Astrocyte (in vitro differentiated cells and primary cell): ENCODE data around the gene L1CAM. TPM values are rescaled to one million over a fixed set of nuclear protein-coding genes. Genes with fewer than 3 reads are reported as not detected.

Source experiments
- DNase-seq: peaks from one replicate; pipeline ENCODE4 v3.0.0-alpha.2; 2010; ENCODE audit warnings: low read depth
- FAIRE-seq: peaks from 2 replicates; lab custom pipeline; 2011; peaks lifted over from hg19 to GRCh38; lab: Jason Lieb, UNC
- H2AFZ ChIP-seq: 2 replicates; pipeline ENCODE4 v1.6.0; 2012; ENCODE audit warnings: low read depth, low read length, inconsistent platforms
- H3K27ac ChIP-seq: 2 replicates; pipeline ENCODE4 v1.5.1; 2011; ENCODE audit warnings: low read depth, low read length, inconsistent platforms
- H3K27me3 ChIP-seq: 2 replicates; pipeline ENCODE4 v1.6.0; 2011; ENCODE audit warnings: low read length, inconsistent platforms; ENCODE audit not compliant: insufficient read depth
- H3K36me3 ChIP-seq: 2 replicates; pipeline ENCODE4 v1.5.1; 2011; ENCODE audit warnings: low read length, inconsistent platforms; ENCODE audit not compliant: insufficient read depth
- H3K4me1 ChIP-seq: 2 replicates; pipeline ENCODE4 v1.5.1; 2011; ENCODE audit warnings: low read length, inconsistent platforms; ENCODE audit not compliant: insufficient read depth
- H3K4me2 ChIP-seq: 2 replicates; pipeline ENCODE4 v1.6.0; 2012; ENCODE audit warnings: low read length, inconsistent platforms
- H3K4me3 ChIP-seq: 2 replicates; pipeline ENCODE4 v1.5.1; 2011; ENCODE audit warnings: low read depth, mild to moderate bottlenecking, low read length, inconsistent platforms; ENCODE audit not compliant: insufficient read depth
- H3K79me2 ChIP-seq: 2 replicates; pipeline ENCODE4 v1.6.0; 2012; ENCODE audit warnings: mild to moderate bottlenecking, low read length, inconsistent platforms; ENCODE audit not compliant: insufficient read depth
- H3K9ac ChIP-seq: 2 replicates; pipeline ENCODE4 v1.6.0; 2012; ENCODE audit warnings: mild to moderate bottlenecking, low read length, inconsistent platforms
- H3K9me3 ChIP-seq: 2 replicates; pipeline ENCODE4 v1.5.1; 2012; ENCODE audit warnings: low read depth, mild to moderate bottlenecking, low read length, inconsistent platforms; ENCODE audit not compliant: insufficient read depth
- H4K20me1 ChIP-seq: 2 replicates; pipeline ENCODE4 v1.6.0; 2012; ENCODE audit warnings: low read length, inconsistent platforms; ENCODE audit not compliant: insufficient read depth
- H3K27ac Mint-ChIP-seq: one replicate; pipeline ENCODE4 v1.8.0; 2021; ENCODE audit warnings: mild to moderate bottlenecking, mixed read lengths; ENCODE audit not compliant: unreplicated experiment
- H3K27me3 Mint-ChIP-seq: one replicate; pipeline ENCODE4 v1.8.0; 2021; ENCODE audit warnings: low read depth, mixed read lengths; ENCODE audit not compliant: unreplicated experiment
- H3K36me3 Mint-ChIP-seq: one replicate; pipeline ENCODE4 v1.8.0; 2021; ENCODE audit warnings: low read depth, mixed read lengths; ENCODE audit not compliant: unreplicated experiment
- H3K4me1 Mint-ChIP-seq: one replicate; pipeline ENCODE4 v1.8.0; 2021; ENCODE audit warnings: low read depth, mixed read lengths; ENCODE audit not compliant: unreplicated experiment
- H3K4me3 Mint-ChIP-seq: one replicate; pipeline ENCODE4 v1.8.0; 2021; ENCODE audit warnings: mild to moderate bottlenecking, moderate library complexity, mixed read lengths; ENCODE audit not compliant: unreplicated experiment
- H3K9me3 Mint-ChIP-seq: one replicate; pipeline ENCODE4 v1.8.0; 2021; ENCODE audit warnings: mild to moderate bottlenecking, mixed read lengths; ENCODE audit not compliant: unreplicated experiment
- EZH2 ChIP-seq: IDR thresholded peaks from 2 replicates; pipeline ENCODE4 v1.6.1; 2012; ENCODE audit warnings: mild to moderate bottlenecking, low read length, inconsistent platforms; ENCODE audit not compliant: insufficient read depth
- total RNA-seq: library from RNA; stranded (reverse); gene quantifications from 2 replicates; pipeline ENCODE4 v1.2.1, GENCODE V29; 2021
- TF ChIP-seq, protein P1 (sequence below): IDR thresholded peaks from 2 replicates; pipeline ENCODE4 v1.5.1; 2011; ENCODE audit warnings: low read depth, mild to moderate bottlenecking, inconsistent platforms, low read length, moderate library complexity; ENCODE audit not compliant: insufficient read depth

Gene L1CAM
- total RNA-seq, 1 donor from 2014 or later: 347 TPM

DNA sequence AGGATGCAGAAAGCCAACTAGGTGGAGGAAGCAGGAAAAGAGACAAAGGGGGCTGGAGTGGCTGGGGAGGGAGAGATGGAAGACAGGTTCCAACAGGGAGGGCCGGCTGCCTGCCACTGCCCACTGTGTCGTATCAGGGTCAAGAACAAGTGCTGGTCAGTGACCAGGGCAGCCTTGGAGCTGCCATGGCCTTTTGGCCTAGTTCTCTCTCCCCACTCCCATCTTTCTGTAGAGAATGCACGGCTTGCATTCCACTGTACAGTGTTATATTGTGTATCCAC is 11.9 kb downstream of the L1CAM start:
- no peak for FAIRE-seq
- DNase-seq: no peak
- Mint-ChIP-seq H3K27me3 (no peaks in the 10 kb centered on the region), H3K4me3 (no peak overlapping the region), H3K9me3 (no peaks in the 10 kb centered on the region), H3K36me3 (peaks cover 6% of the 10 kb centered on the region), H3K27ac (no peak overlapping the region), H3K4me1 (peaks cover 25% of the 10 kb centered on the region)
- Histone ChIP-seq H4K20me1 (no peaks in the 10 kb centered on the region), H3K9ac (no peak overlapping the region), H3K4me3 (no peak overlapping the region), H3K27ac (no peak overlapping the region), H3K27me3 (peaks cover 8% of the 10 kb centered on the region), H3K79me2 (no peaks in the 10 kb centered on the region), H3K4me1 (no peaks in the 10 kb centered on the region), H3K9me3 (no peaks in the 10 kb centered on the region), H3K36me3 (no peaks in the 10 kb centered on the region), H3K4me2 (no peak overlapping the region), H2AFZ (no peak overlapping the region)
- TF ChIP-seq EZH2: no peak
- TF ChIP-seq, protein P1, sequence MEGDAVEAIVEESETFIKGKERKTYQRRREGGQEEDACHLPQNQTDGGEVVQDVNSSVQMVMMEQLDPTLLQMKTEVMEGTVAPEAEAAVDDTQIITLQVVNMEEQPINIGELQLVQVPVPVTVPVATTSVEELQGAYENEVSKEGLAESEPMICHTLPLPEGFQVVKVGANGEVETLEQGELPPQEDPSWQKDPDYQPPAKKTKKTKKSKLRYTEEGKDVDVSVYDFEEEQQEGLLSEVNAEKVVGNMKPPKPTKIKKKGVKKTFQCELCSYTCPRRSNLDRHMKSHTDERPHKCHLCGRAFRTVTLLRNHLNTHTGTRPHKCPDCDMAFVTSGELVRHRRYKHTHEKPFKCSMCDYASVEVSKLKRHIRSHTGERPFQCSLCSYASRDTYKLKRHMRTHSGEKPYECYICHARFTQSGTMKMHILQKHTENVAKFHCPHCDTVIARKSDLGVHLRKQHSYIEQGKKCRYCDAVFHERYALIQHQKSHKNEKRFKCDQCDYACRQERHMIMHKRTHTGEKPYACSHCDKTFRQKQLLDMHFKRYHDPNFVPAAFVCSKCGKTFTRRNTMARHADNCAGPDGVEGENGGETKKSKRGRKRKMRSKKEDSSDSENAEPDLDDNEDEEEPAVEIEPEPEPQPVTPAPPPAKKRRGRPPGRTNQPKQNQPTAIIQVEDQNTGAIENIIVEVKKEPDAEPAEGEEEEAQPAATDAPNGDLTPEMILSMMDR: no peak

DNA sequence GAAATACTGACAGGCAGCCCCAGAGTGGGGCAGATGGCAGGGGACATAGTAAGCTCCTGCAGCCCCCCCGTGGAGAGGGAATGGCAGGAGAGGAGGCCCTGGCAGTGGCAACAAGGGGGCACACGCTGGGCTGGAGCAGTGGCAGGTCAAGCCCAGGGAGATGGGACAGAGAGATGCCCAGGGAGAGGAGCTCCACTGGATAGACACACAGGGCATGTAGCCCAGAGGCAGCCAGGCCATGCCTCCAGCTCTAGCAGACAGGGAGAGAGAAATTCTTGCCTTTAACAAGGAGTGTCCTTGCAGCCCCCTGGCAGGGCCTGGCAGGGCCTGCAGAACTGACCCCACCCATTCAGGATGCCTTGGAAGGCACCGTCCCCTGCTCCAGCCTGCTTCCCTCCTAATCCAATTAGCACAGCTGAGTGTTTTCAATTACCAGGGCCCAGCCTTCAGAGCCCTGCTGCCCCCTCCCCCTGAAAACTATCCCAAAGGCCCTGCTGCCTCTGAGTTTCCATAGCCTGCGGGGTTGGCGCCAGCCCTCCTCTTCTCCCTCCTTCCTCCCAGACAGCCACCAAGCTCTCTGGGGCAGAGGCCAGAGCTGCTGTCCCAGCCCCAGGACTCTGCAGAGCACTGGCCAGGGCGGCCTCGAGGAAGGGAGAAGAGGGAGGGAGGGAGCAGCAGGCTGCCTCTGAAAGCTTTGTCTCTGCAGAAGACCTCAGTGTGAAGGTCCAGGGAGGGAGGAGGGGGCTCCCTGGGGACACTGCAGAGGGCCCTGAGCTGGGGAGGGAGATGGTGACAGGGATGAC is 12.5 kb downstream of the L1CAM start:
- no peak overlapping the region for H3K4me3 ChIP-seq
- H3K9me3 ChIP-seq: no peaks in the 10 kb centered on the region
- no peak for FAIRE-seq
- no peak overlapping the region for H3K4me2 ChIP-seq
- no peak overlapping the region for H3K9ac ChIP-seq
- H3K79me2 ChIP-seq: no peaks in the 10 kb centered on the region
- no peak overlapping the region for H3K27ac ChIP-seq
- no peaks in the 10 kb centered on the region for H3K4me1 ChIP-seq
- no peak overlapping the region for H3K4me3 Mint-ChIP-seq
- H4K20me1 ChIP-seq: no peaks in the 10 kb centered on the region
- peaks cover 6% of the 10 kb centered on the region for H3K27me3 ChIP-seq
- DNase-seq: no peak
- no peak overlapping the region for H2AFZ ChIP-seq
- peaks cover 23% of the 10 kb centered on the region for H3K4me1 Mint-ChIP-seq
- H3K36me3 Mint-ChIP-seq: peaks cover 6% of the 10 kb centered on the region
- no peaks in the 10 kb centered on the region for H3K27me3 Mint-ChIP-seq
- no peaks in the 10 kb centered on the region for H3K9me3 Mint-ChIP-seq
- no peak overlapping the region for H3K27ac Mint-ChIP-seq
- no peaks in the 10 kb centered on the region for H3K36me3 ChIP-seq
- TF ChIP-seq EZH2: no peak
- TF ChIP-seq, protein P1: no peak
